Measurements from ENCODE around the gene HLA-DPA1.

Gene HLA-DPA1

GRCh38 chr6:33061987-33062386, 11.5 kb downstream of the HLA-DPA1 start:
- no peak for DNase-seq

- DNase-seq, result no peak
Observed at GRCh38 chr6:33057222-33058150, 16.0 kb downstream of the HLA-DPA1 start.

- no peak for DNase-seq
Observed at GRCh38 chr6:33053230-33053629, 20.2 kb downstream of the HLA-DPA1 start.

GRCh38 chr6:33052627-33053026, 20.8 kb downstream of the HLA-DPA1 start:
- DNase-seq, result no peak

- no peak for DNase-seq
Observed at GRCh38 chr6:33050014-33050810, 23.2 kb downstream of the HLA-DPA1 start.

- DNase-seq, result no peak
Observed at GRCh38 chr6:33049323-33050013, 24.0 kb downstream of the HLA-DPA1 start.

GRCh38 chr6:33040157-33040556, 33.3 kb downstream of the HLA-DPA1 start:
- no peak for DNase-seq

GRCh38 chr6:33036535-33036934, 36.9 kb downstream of the HLA-DPA1 start:
- DNase-seq, result no peak

- DNase-seq, result no peak
Observed at GRCh38 chr6:33034554-33034953, 38.9 kb downstream of the HLA-DPA1 start.

- DNase-seq, result no peak
Observed at GRCh38 chr6:33030245-33030644, 43.2 kb downstream of the HLA-DPA1 start.

GRCh38 chr6:33029328-33030184, 43.9 kb downstream of the HLA-DPA1 start:
- no peak for DNase-seq

- DNase-seq, result no peak
Observed at GRCh38 chr6:33028220-33028849, 45.1 kb downstream of the HLA-DPA1 start.

GRCh38 chr6:33024521-33024920, 48.9 kb downstream of the HLA-DPA1 start:
- DNase-seq, result no peak

- DNase-seq, result no peak
Observed at GRCh38 chr6:33023536-33023935, 49.9 kb downstream of the HLA-DPA1 start.

- DNase-seq, result no peak
Observed at GRCh38 chr6:33021917-33022316, 51.5 kb downstream of the HLA-DPA1 start.

GRCh38 chr6:33019372-33019771, 54.1 kb downstream of the HLA-DPA1 start:
- DNase-seq, result no peak

GRCh38 chr6:33018904-33019303, 54.5 kb downstream of the HLA-DPA1 start:
- peak; percentile 9 for DNase-seq

- no peak for DNase-seq
Observed at GRCh38 chr6:33018418-33018817, 55.0 kb downstream of the HLA-DPA1 start.

GRCh38 chr6:33017694-33018353, 55.6 kb downstream of the HLA-DPA1 start:
- no peak for DNase-seq

GRCh38 chr6:33017018-33017417, 56.4 kb downstream of the HLA-DPA1 start:
- DNase-seq, result no peak

GRCh38 chr6:33015798-33016197, 57.7 kb downstream of the HLA-DPA1 start:
- no peak for DNase-seq

All from NCI-H774 (cell line).